ENCODE measurements around the gene UNC13B.

UNC13B gene

DNA sequence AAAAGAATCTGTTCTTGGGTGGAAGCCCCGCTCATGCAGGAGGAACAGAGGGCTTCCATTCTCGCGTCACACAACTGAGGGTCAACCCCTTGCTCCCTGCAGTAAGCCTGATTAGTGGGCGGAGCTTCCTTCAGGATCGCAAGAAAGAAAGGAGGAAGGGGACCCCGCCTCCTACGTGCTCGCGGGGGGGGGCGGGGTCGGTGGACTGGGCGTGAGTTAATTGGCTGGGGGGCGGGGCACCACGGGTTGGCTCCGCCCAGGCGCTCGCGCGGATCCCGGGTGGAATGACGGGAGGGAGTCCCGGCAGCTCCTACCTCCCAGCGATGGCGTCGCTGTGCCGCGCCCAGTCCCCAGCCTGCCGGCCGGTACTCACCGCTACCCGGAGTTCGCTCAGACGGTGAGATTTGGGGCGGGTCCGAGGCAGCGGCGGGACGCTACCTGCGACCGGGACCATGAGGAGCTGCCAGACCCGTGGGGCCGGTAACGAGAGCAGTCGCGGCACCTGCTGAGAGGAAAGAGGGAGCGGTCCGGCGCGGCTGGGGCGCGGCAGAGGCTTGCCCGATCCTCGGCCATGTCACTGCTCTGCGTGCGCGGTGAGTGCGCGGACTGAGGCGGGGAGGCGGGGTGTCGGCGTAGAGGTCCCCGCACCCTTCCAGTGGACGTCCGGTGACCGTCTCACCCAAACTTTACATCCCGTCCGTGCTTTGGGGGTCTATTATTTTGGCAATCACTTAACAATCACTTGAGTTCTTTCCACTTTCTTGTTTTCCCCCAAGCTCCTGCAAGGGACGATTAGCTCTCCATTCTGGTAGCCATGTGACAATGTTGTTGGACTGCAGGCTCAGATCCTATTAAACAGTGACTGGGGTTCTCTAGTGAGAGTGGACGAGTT is at the start of gene UNC13B:
UNC13B (plus strand) TSS at position 297 of the 892 bp plus-strand sequence; CDS start at position 572, 275 bp downstream.
- peak within 1 kb of the TSS; percentile 84 for H3K4me3 ChIP-seq (ENCODE audit: low read length)
- DNase-seq (ENCODE audit: low read depth), result peak; percentile 94
- TF ChIP-seq, protein P1, sequence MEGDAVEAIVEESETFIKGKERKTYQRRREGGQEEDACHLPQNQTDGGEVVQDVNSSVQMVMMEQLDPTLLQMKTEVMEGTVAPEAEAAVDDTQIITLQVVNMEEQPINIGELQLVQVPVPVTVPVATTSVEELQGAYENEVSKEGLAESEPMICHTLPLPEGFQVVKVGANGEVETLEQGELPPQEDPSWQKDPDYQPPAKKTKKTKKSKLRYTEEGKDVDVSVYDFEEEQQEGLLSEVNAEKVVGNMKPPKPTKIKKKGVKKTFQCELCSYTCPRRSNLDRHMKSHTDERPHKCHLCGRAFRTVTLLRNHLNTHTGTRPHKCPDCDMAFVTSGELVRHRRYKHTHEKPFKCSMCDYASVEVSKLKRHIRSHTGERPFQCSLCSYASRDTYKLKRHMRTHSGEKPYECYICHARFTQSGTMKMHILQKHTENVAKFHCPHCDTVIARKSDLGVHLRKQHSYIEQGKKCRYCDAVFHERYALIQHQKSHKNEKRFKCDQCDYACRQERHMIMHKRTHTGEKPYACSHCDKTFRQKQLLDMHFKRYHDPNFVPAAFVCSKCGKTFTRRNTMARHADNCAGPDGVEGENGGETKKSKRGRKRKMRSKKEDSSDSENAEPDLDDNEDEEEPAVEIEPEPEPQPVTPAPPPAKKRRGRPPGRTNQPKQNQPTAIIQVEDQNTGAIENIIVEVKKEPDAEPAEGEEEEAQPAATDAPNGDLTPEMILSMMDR (IDR thresholded peaks at IDR 0.05; ENCODE audit: insufficient read depth, low read depth, low read length, missing control alignments), result peak; percentile 9

DNA sequence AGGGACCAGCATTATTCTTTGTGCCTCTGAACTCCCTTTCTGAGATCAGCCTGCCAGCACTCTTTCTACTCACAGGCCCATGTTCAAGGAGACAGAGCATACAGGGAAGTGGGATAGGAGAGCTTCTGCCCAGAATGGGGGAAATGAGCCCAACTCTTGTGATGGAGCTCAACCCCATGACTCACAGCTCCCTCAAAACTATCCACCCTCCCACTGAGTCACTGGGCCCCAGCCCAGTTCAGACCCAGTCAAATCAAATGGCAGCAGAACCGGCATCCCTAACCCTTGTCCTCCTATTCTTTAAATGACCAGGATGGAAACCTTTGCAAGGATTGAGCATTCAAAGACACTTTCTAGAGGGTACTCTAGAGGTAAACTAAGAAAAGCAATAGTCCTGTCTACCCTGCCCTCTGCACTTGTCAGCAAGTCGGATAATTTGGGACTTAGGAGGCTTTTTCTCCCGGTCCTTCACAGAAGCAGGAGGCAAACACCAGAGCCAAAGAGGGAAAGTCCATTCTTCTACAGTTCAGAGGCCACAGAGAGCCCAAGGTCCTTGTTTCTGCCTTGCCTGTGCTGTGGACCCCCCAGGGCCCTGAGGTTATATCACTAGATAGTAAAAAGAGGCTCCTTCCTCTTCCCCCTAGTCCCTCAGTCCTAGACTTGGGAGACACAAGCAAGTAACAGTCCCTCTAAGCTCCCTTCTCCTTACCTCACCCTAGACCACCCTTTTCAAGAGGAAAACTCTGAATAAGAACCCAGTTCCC is 49.4 kb upstream of the UNC13B start:
- H3K4me3 ChIP-seq (ENCODE audit: low read length), result peak overlapping the region; percentile 36
- DNase-seq (ENCODE audit: low read depth), result peak; percentile 79
- TF ChIP-seq, protein P1 (IDR thresholded peaks at IDR 0.05; ENCODE audit: insufficient read depth, low read depth, low read length, missing control alignments), result no peak

DNA sequence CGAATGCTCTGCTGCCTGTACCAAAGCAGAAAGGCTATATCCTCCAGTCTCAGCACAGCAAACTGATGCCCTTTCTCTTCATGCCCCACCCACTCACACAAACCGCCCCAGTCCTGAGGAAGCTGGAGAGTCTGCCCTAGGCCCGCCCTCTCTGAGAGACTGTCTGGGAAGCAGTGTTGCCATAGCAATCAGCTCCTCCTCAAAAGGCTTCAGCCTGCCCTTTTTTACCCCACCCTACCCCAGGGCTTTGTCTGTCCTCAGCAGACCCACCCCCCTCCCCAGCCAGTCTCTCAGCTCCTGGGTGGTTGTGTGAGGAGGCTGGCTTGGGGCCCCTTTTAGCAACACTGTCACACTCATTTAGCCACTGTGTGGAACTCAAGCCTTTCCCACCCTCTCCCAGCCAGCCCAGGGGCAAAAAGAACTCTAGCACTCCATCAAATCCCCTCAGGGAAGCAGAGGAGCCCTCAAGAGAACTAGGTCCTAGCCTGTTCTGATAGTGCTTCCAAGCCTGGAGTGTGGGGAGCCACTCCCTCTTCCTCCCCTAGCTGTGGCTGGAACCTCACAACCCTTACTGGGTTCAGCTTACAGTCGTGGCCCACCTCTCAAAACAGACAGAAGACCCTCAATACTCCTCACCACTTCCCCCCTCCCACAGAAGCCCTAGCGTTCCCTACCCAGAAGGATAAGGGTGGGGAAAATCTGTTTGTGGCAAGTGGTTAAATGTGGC is 47.5 kb upstream of the UNC13B start:
- TF ChIP-seq, protein P1 (IDR thresholded peaks at IDR 0.05; ENCODE audit: insufficient read depth, low read depth, low read length, missing control alignments), result no peak
- peak; percentile 97 for DNase-seq (ENCODE audit: low read depth)
- peak overlapping the region; percentile 67 for H3K4me3 ChIP-seq (ENCODE audit: low read length)

DNA sequence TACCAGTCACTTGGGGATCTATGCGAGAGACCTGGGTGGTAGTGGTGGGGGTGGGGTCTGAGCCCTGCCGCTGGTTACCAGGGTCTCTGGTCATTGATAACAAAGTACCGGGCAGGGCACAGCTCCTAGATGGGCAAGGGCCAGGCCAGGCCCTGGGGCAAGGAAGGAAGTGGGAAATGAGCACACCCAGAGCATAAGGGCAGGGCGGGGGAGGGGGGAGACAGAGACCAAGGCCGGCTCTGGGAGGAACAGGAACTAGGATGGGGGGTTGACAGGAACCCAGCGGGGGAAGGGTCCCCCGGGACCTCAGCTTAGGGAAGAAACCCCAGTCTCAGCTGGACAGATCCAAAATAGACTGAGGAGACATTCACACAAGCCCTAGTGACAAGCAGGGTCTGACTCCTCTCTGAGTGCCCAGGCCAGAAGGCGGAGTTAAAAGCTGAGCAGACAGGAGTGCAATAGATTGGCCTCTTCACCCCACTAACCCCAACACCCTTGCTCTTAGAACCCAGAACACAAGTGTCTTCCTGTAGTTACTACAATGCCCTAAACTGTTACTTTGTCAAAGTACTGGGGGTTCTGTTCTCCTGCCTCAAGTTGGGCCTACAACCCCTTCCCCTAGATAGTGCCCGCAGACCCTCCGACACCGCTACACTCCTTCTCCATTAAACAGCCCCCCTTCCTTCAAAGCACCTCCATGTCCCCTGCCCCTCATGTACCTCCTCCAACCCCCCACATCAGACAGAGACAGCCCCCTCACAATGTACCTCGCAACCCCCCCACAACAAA is 46.8 kb upstream of the UNC13B start:
- TF ChIP-seq, protein P1 (IDR thresholded peaks at IDR 0.05; ENCODE audit: insufficient read depth, low read depth, low read length, missing control alignments), result no peak
- DNase-seq (ENCODE audit: low read depth), result peak; percentile 62
- peak overlapping the region; percentile 67 for H3K4me3 ChIP-seq (ENCODE audit: low read length)

DNA sequence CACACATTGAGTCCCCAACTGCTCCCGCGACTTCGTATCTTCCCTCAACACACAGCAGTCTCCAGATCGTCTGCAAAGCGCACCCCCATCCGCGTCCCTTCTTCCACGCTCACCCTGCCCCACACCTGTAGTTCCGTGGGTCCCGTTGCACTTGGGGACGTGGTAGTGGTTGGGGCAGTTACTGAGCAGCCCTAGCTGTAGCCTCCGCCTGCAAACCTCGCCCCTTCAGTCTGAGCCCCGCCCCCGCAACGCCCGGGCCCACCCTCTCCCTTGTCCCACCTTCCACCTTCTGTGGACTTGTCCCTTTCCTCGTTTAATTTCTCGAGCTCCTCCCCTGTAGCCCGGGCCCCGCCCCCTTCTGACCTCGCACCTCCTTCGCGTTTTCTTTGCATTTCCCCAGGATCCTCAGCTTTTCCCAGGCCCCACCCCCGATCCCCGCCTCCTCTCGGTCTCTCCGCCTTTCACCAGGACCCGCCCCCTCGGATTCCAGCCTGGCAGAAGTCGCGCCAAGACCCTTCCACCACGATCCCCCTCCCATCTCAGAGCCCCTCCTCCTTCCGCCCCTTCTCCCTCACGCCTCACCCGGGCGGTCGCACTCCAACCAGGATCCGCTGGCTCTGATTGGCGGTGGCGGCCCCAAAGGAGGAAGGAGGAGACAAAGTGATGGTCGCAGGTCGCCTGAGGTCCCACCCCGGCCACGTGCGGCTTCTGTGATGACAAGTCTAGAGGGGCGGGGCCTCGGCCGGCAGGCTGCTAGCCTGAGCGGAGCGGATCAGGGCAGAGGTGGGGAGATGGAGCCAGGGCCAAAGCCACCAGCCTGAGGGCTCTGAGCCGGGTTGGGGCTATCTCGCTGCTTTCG is 45.9 kb upstream of the UNC13B start, which contains the start of gene ATOSB:
ATOSB (minus strand) TSS at position 183 of the 859 bp plus-strand sequence. CDS start 7,588 bp downstream, outside the sequence.
- peak; percentile 97 for DNase-seq (ENCODE audit: low read depth)
- TF ChIP-seq, protein P1 (IDR thresholded peaks at IDR 0.05; ENCODE audit: insufficient read depth, low read depth, low read length, missing control alignments), result no peak
- H3K4me3 ChIP-seq (ENCODE audit: low read length), result peak within 1 kb of the TSS; percentile 67

Measured in epithelial cell of esophagus (primary cell).